ENCODE measurements around the gene MFGE8.

MFGE8 gene

DNA sequence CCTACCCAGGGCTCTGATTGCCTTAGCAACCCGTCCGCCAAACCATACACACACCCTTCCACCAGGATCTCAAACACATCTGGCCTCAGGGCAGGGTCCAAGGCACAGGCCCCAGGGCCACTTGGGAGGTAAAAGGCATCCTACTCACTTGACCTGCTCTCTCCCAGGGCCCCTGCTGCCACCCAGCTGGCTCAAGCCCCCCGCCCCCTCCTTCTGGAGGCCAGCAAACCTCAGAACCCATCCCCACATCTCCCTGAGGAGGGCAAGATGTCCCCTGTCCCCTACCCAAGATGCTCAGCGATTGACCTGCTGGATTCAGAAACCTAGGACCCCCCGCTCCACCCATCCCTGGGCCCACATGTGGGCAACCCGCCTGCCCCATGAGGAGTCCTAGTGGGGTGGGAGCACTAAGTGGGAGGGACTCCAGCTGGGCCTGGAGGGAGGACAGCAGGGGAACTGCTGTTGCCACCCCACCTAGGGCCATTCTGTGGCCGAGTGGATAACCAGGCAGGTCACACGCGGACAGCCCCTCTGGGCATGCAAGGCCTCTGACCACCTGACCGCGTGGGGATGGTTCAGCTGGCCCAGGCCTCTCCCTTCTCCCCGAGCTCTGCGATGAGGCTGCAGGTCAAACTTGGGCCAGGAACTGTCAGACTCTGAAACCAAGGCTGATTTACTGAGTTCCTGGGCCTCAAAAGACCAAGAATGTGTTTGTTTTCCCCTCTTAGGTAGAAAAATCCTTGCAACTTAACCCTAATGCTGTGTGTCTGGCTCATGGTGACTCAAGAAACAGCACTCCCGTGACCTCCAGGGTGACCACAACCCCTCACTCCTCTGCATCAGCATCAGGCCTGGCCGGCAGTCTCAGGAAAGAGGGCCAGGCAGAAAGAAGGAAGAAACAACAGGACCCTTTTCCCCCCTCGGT, 4.2 kb downstream of the MFGE8 start:
- DNase-seq (ENCODE audit: extremely low spot score): peak; percentile 6
- CTCF ChIA-PET: interaction anchor here (1.5 to 1.9 kb wide), 2 partner anchors 9 to 269 kb away, joined by 4 read pairs; no protein-coding TSS in a partner anchor
- TF ChIP-seq, protein P1, sequence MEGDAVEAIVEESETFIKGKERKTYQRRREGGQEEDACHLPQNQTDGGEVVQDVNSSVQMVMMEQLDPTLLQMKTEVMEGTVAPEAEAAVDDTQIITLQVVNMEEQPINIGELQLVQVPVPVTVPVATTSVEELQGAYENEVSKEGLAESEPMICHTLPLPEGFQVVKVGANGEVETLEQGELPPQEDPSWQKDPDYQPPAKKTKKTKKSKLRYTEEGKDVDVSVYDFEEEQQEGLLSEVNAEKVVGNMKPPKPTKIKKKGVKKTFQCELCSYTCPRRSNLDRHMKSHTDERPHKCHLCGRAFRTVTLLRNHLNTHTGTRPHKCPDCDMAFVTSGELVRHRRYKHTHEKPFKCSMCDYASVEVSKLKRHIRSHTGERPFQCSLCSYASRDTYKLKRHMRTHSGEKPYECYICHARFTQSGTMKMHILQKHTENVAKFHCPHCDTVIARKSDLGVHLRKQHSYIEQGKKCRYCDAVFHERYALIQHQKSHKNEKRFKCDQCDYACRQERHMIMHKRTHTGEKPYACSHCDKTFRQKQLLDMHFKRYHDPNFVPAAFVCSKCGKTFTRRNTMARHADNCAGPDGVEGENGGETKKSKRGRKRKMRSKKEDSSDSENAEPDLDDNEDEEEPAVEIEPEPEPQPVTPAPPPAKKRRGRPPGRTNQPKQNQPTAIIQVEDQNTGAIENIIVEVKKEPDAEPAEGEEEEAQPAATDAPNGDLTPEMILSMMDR (IDR thresholded peaks at IDR 0.05; ENCODE audit: control extremely low read depth, extremely low read depth, low read depth, missing control alignments): no peak
- POLR2A ChIA-PET: no interaction called here

DNA sequence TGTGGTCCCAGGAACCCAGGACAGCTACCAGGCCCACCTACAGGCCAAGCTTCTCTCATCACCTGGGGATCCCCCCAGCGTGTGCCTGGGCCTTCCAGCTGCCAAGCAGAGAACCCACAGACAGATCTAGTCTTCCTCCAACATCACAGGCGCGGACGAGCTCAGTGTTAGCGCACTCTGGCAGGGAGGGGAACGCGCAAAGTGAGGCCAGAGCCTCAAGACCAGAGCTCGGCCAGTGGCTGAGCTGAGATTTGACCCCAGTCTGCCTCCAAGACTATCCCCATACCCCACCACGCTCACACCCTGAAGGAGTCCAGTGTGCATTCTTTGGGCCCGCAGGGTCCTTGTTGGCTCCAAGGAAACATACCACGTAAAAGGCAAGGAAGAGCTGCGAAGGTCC, 5.1 kb downstream of the MFGE8 start:
- ChIA-PET CTCF (interaction anchor here (1.5 to 1.9 kb wide), 2 partner anchors 8 to 270 kb away, joined by 4 read pairs; no protein-coding TSS in a partner anchor), POLR2A (no interaction called here)
- peak; percentile 5 for DNase-seq (ENCODE audit: extremely low spot score)

DNA sequence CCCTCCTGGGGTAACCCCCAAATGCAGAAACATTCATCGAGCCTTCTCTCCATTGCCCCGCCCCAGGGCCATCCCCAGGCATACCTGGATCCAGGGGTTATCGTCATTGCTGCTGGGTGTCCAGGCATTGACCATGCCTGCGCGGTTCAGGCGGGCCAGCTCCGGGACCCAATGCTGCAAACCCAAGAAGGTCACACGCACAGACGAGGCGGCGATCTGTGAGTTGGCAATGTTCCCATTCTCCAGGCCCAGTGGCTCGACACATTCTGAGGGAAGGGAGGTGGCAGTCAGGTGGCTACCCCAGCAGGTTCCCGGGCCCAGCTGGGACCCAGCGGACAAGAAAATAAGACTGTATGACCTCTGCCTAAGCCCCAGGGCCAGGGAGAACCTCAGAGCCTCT, 6.1 kb downstream of the MFGE8 start:
- no peak for DNase-seq (ENCODE audit: extremely low spot score)
- POLR2A ChIA-PET: no interaction called here
- CTCF ChIA-PET: no interaction called here
- TF ChIP-seq, protein P1 (IDR thresholded peaks at IDR 0.05; ENCODE audit: control extremely low read depth, extremely low read depth, low read depth, missing control alignments): no peak

More for the DNA sequence above, 5.1 kb downstream of the MFGE8 start:
- TF ChIP-seq, protein P1 (IDR thresholded peaks at IDR 0.05; ENCODE audit: control extremely low read depth, extremely low read depth, low read depth, missing control alignments): no peak

DNA sequence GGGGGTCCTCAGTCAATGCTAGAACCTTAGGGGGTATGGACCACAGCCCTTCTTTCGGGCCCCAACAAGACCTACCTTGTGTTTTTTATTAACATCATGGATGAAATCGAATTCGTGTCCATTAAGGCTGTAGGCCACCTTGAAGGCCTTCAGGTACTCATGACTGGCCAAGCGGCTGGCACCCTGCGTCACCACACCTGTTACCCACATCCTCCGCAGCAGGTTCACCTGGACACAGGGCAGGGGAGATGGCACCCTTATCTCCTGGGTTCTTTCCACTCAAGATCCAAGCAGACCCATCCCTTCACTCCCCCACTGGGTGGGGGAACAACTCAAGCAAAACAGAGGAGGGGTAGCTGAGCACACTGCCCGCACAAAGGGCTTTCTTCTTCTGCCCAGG, 6.6 kb downstream of the MFGE8 start:
- POLR2A ChIA-PET: no interaction called here
- TF ChIP-seq, protein P1 (IDR thresholded peaks at IDR 0.05; ENCODE audit: control extremely low read depth, extremely low read depth, low read depth, missing control alignments): no peak
- CTCF ChIA-PET: interaction anchor here (1.6 to 3.6 kb wide), 5 partner anchors 8 to 271 kb away, joined by 5 to 28 read pairs (median 16); partner anchors contain the start of genes HAPLN3 and MFGE8
- DNase-seq (ENCODE audit: extremely low spot score): no peak

DNA sequence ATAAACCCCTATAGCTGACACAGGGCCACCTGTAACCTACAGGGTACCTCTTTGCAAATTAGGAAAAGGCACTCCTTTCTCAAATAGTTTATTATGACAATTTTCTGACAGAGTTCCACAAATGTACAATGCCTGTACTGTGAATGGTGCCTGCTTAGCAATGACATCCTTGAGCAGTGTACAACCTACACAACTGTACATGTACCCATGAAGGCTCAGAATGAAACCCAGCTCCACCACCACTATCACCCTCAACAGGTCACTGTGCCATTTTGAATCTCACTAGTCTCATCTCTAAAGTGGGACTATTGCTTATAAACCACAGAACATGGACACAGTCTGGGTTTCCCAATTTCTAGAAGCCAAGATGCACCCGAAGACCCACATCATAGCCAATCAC, 7.0 kb downstream of the MFGE8 start:
- TF ChIP-seq, protein P1 (IDR thresholded peaks at IDR 0.05; ENCODE audit: control extremely low read depth, extremely low read depth, low read depth, missing control alignments): no peak
- DNase-seq (ENCODE audit: extremely low spot score): no peak
- ChIA-PET CTCF (interaction anchor here (1.1 to 3.6 kb wide), 13 partner anchors 9 to 272 kb away, joined by 5 to 29 read pairs (median 10); partner anchors contain the start of genes HAPLN3 and MFGE8), POLR2A (no interaction called here)

DNA sequence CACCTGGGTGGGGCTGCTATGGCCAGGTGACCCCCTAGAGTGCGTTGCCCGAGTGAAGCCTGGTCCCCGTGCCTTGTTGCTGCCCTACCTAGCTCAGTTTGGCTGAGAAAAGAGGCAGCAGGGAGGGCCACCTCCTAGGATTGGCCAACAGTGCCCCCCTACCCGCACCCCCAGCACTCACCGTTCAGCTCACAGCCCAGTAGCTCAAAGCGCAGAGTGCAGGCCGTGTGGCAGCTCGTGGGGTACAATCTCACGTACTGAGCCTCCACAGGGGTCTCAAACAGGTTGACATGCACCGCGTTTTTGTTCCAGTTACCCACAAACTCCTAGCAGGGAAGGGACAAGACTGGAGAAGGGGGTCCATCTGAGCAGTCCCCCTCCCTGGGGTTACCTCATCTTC, 7.6 kb downstream of the MFGE8 start:
- POLR2A ChIA-PET: no interaction called here
- TF ChIP-seq, protein P1 (IDR thresholded peaks at IDR 0.05; ENCODE audit: control extremely low read depth, extremely low read depth, low read depth, missing control alignments): no peak
- CTCF ChIA-PET: interaction anchor here (1.1 to 3.6 kb wide), 38 partner anchors 9 to 395 kb away, joined by 3 to 29 read pairs (median 6); partner anchors contain the start of genes HAPLN3, ISG20 and MFGE8
- DNase-seq (ENCODE audit: extremely low spot score): no peak
